Measurements from ENCODE around the gene TUBB6. TPM values are rescaled to one million over a fixed set of nuclear protein-coding genes. Genes with fewer than 3 reads are reported as not detected.

TUBB6 gene
- 749 and 805 TPM in 2 replicates for total RNA-seq

DNA sequence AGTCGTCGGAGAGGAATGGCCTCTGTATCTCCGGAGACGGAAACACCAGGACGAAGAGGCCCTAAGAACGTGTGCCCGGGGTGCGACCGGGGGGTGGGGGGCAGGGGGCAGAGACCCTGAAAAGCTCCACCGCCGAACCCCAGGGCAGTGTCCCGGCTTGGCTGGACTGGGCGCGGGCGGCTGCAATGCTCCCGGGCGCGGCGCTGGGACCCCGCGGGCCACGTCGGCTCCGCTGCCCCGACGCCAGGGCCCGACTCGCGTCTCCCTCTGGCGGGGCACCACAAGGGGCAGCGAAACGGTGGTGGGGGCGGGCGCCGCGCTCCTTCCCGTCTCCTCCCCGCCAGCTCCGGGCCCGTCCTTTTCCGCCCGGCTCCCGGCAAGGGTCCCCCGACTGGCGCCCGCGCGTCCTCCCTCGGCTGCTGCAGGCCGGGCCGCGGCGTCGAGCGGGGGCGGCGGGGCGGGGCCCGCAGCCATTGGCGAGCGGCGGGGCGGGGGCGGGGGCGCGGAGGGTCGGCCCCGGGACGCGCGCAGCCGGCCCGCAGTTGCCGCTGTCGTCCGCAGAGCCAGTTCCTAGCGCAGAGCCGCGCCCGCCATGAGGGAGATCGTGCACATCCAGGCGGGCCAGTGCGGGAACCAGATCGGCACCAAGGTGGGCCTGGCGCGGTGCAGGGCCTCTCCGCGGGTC lies at the start of gene TUBB6:
TUBB6 (plus strand) TSS at position 541 of the 685 bp plus-strand sequence; CDS start at position 593, 52 bp downstream.

Other genes starting within 250 kb of the TUBB6 start
- gene ANKRD62, start 214.4 kb upstream of the TUBB6 start, total RNA-seq = not detected in 2 replicates
- 0.84 and 1.2 TPM in 2 replicates for gene CIDEA, start 53.9 kb upstream of the TUBB6 start, total RNA-seq
- 33.7 and 34.0 TPM in 2 replicates for gene AFG3L2, start 69.0 kb downstream of the TUBB6 start, total RNA-seq
- 3.1 and 6.1 TPM in 2 replicates for gene PRELID3A, start 99.7 kb downstream of the TUBB6 start, total RNA-seq

All from bronchus fibroblast of lung (primary cell).